GM12892 (cell line): ENCODE measurements around the gene E2F8.

Experiments used
- POLR2A ChIP-seq: IDR thresholded peaks from 2 replicates; pipeline ENCODE4 v1.6.1; 2011; ENCODE audit warnings: low read depth, low read length, control low read depth
- POLR2AphosphoS5 ChIP-seq: IDR thresholded peaks from 2 replicates; pipeline ENCODE4 v1.6.1; 2011; ENCODE audit warnings: low read depth, low read length, control low read depth
- TAF1 ChIP-seq: IDR thresholded peaks from 2 replicates; pipeline ENCODE4 v1.6.1; 2011; ENCODE audit warnings: low read depth, mild to moderate bottlenecking, control low read depth, low read length, borderline replicate concordance

DNA sequence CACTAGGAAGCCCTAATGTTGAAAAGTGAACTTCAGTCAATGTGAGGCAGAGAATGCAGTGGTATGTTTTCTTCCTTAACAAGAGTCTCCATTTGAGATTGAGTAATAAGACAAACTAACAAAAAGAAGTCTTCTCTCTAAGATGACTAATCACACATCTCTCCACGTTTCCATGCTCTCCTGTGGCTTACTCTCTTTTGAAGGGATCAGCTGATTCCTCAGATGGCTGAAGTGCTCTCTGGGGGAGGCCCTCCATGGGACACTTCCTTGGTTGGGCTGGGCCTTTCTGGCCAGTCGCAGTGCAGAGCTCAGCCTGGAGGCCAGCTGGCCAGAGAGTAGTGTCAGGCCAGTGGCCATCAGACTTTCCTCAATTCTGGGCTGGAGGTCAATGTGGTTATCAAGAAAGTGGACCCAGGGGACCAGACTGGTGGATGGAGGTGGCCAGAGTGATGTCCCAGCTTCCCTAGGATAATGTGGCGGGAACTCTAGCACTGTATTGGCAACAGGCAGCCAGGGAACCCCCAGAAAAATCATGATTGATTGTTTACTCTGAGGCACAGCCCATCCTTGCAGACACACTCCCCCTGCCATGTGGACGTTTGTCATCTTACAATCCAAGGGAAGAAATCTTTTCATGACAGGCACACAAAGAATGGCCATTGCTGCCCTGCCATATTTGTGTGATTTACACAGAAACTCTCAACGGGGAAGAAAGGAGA lies 53.5 kb downstream of the E2F8 start:
- TF ChIP-seq POLR2A (no peak), TAF1 (no peak), POLR2AphosphoS5 (no peak)
